Activated CD8-positive, alpha-beta T cell treated with anti-CD3 and anti-CD28 coated beads for 36 hours (primary cell): Measurements from ENCODE around the gene SLC9A6. TPM values are rescaled to one million over a fixed set of nuclear protein-coding genes. Genes with fewer than 3 reads are reported as not detected.

Experiments
- total RNA-seq, 2 experiments: library from RNA; stranded (reverse); gene quantifications; one replicate each; pipeline ENCODE4 v1.2.3, GENCODE V29; 2021

The SLC9A6 gene
- total RNA-seq, 2 experiments from 2014 or later = 8.7 to 11.3 TPM

Other genes starting within 250 kb of the SLC9A6 start
- not detected for gene CT45A3, start 217.2 kb upstream of the SLC9A6 start, total RNA-seq
- gene CT45A5, start 199.9 kb upstream of the SLC9A6 start, total RNA-seq = not detected
- not detected for gene CT45A6, start 182.6 kb upstream of the SLC9A6 start, total RNA-seq
- gene CT45A2, start 165.4 kb upstream of the SLC9A6 start, total RNA-seq = not detected
- not detected for gene CT45A7, start 148.2 kb upstream of the SLC9A6 start, total RNA-seq
- not detected for gene CT45A8, start 130.9 kb upstream of the SLC9A6 start, total RNA-seq
- not detected for gene CT45A9, start 113.6 kb upstream of the SLC9A6 start, total RNA-seq
- gene CT45A10, start 92.0 kb upstream of the SLC9A6 start, total RNA-seq = not detected
- gene SAGE1, start 91.7 kb upstream of the SLC9A6 start, total RNA-seq = not detected
- gene MMGT1, start 11.4 kb upstream of the SLC9A6 start, total RNA-seq = 10 to 100 TPM; 15.5 to 15.6 TPM
- gene FHL1, start 162.1 kb downstream of the SLC9A6 start, total RNA-seq = 10 to 100 TPM; 17.9 to 18.4 TPM